22Rv1 (cell line): Measurements from ENCODE around the gene CPXM1.

Source experiments
- CTCF ChIP-seq: fragments of 450-650 bp; IDR thresholded peaks from 2 replicates; pipeline ENCODE4 v1.5.1; 2017; ENCODE audit warnings: mild to moderate bottlenecking
- ZFX ChIP-seq: fragments of 450-650 bp; IDR thresholded peaks from 2 replicates; pipeline ENCODE4 v1.6.1; 2017; ENCODE audit warnings: antibody characterized with exemption, borderline replicate concordance

- TF ChIP-seq CTCF: no peak
- no peak for TF ChIP-seq ZFX
Observed at GRCh38 chr20:2760952-2761305, 39.5 kb downstream of the CPXM1 start.
